HEK293 (cell line): ENCODE data around the gene ITGA5.

Experiments
- CTCF ChIP-seq: fragments of 450-650 bp; formaldehyde crosslinking; IDR thresholded peaks from 2 replicates; pipeline ENCODE4 v1.5.1; 2016; ENCODE audit warnings: missing biosample characterization, missing genetic modification characterization
- ZBTB49 ChIP-seq: fragments of 450-650 bp; formaldehyde crosslinking; IDR thresholded peaks from 2 replicates; pipeline ENCODE4 v1.5.1; 2016; ENCODE audit warnings: missing biosample characterization, missing genetic modification characterization, low read depth
- ZNF10 ChIP-seq: fragments of 450-650 bp; formaldehyde crosslinking; IDR thresholded peaks from 2 replicates; pipeline ENCODE4 v1.5.1; 2017; ENCODE audit warnings: missing biosample characterization, missing genetic modification characterization
- ZNF121 ChIP-seq: fragments of 450-650 bp; formaldehyde crosslinking; IDR thresholded peaks from 2 replicates; pipeline ENCODE4 v1.5.1; 2016; ENCODE audit warnings: missing biosample characterization, missing genetic modification characterization
- ZNF223 ChIP-seq: fragments of 450-650 bp; formaldehyde crosslinking; IDR thresholded peaks from 2 replicates; pipeline ENCODE4 v1.5.1; 2016; ENCODE audit warnings: missing biosample characterization, missing genetic modification characterization
- ZNF23 ChIP-seq: fragments of 450-650 bp; formaldehyde crosslinking; IDR thresholded peaks from 2 replicates; pipeline ENCODE4 v1.5.1; 2016; ENCODE audit warnings: missing biosample characterization, missing genetic modification characterization, borderline replicate concordance
- ZNF645 ChIP-seq: fragments of 450-650 bp; formaldehyde crosslinking; IDR thresholded peaks from 2 replicates; pipeline ENCODE4; 2016; ENCODE audit warnings: missing biosample characterization, missing genetic modification characterization

- TF ChIP-seq ZNF645 (tag by site-specific recombination) (no peak), ZNF23 (tag by site-specific recombination) (no peak), ZNF121 (no peak), CTCF (no peak), ZBTB49 (tag by site-specific recombination) (no peak), ZNF223 (tag by site-specific recombination) (no peak), ZNF10 (no peak)
These were observed 24.1 kb downstream of the ITGA5 start for GRCh38 chr12:54394986-54395385.
